ENCODE results near the gene REEP3. TPM values are rescaled to one million over a fixed set of nuclear protein-coding genes. Genes with fewer than 3 reads are reported as not detected.
"Not testable (repeated sequence)": the region's sequence is repeated elsewhere in the genome, so short reads cannot be mapped to it uniquely, and the experiment has no call there.

The REEP3 gene
- total and polyA plus RNA-seq, 7 donors = 6.5 to 18.4 (median 16.1) TPM

DNA sequence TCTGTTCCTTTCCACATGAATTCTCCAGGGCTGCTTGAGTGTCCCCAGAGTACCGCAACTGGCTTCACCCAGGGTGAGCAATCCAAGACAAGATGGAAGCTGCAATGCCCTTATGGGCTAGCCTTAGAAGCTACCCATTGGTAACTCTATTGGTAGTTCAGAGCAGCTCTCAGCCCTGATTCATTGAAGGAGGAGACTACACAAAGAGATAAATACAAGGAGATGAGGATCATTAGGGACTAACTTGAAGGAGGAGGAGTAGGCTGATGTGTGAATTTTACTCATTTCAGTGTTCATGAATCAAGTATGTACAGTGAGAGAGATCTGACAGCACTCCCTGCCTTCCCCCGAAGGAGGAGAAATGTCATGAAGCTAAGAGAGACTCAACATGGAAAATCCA is 124.0 kb downstream of the REEP3 start:
- Histone ChIP-seq H3K27me3 (ENCODE audit: insufficient read depth in 3 of 3, low read length in 2 of 3) (no peaks in the 10 kb centered on the region), H3K4me3 (no peak overlapping the region), H3K9me3 (no peaks in the 10 kb centered on the region), H3K27ac (peak overlapping the region; percentile 60), H3K4me1 (peaks cover 3% of the 10 kb centered on the region), H3K36me3 (ENCODE audit: insufficient read depth in 1 of 2, low read depth in 1 of 2) (no peaks in the 10 kb centered on the region)
- TF ChIP-seq, protein P1, sequence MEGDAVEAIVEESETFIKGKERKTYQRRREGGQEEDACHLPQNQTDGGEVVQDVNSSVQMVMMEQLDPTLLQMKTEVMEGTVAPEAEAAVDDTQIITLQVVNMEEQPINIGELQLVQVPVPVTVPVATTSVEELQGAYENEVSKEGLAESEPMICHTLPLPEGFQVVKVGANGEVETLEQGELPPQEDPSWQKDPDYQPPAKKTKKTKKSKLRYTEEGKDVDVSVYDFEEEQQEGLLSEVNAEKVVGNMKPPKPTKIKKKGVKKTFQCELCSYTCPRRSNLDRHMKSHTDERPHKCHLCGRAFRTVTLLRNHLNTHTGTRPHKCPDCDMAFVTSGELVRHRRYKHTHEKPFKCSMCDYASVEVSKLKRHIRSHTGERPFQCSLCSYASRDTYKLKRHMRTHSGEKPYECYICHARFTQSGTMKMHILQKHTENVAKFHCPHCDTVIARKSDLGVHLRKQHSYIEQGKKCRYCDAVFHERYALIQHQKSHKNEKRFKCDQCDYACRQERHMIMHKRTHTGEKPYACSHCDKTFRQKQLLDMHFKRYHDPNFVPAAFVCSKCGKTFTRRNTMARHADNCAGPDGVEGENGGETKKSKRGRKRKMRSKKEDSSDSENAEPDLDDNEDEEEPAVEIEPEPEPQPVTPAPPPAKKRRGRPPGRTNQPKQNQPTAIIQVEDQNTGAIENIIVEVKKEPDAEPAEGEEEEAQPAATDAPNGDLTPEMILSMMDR (IDR thresholded peaks at IDR 0.05) = no peak
- 88 to 98% (median 93%) methylated on average over 2 of the region's 2 CpGs for WGBS, 3 donors
- intact Hi-C loops (cut with DNase I) = no loop called here
- ATAC-seq = no peak
- DNase-seq = no peak

DNA sequence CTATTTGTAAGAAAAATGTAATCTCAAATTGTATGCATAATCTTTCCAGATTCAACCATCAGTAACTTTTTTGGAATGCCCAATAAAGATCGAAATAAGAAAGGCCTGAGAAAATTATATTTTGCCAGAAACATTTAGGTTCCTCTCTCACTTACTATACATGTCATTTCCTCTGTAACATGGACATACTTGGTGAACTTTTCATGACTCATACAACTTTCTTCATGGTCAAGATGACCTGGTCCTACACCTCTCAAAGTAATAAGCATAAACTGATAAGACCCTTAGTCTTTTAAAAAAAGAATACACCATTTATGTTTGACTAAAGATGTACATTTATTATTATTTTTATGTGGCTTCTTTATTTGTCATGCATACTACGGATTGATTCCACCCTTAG is 125.3 kb downstream of the REEP3 start:
- no peaks in the 10 kb centered on the region for H3K36me3 ChIP-seq (ENCODE audit: insufficient read depth in 1 of 2, low read depth in 1 of 2)
- no peak overlapping the region for H3K27ac ChIP-seq
- intact Hi-C loops (cut with DNase I) = no loop called here
- no peaks in the 10 kb centered on the region for H3K27me3 ChIP-seq (ENCODE audit: insufficient read depth in 3 of 3, low read length in 2 of 3)
- TF ChIP-seq, protein P1 (IDR thresholded peaks at IDR 0.05) = no peak
- no peak overlapping the region for H3K4me3 ChIP-seq
- DNase-seq (no peak), ATAC-seq (no peak)
- 93 to 98% (median 97%) methylated on average over 2 of the region's 2 CpGs for WGBS, 3 donors
- peaks cover 3% of the 10 kb centered on the region for H3K4me1 ChIP-seq
- H3K9me3 ChIP-seq = no peaks in the 10 kb centered on the region

DNA sequence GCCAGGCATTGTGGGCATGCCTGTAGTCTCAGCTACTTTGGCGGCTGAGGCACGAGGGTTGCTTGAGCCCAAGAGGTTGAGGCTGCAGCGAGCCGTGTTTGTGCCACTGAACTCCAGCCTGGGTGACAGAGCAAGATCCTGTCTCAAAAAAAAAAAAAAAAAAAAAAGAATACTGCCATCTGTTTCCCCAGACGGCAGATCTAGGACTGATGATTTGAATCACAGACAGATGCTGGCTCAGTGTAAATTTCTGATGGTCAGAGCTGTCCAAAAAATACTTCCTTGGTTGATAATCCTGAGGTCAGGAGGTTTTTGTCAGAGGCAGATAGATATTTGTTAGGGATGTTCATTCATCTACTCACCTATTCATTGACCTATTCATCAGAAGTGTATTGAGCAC is 130.7 kb downstream of the REEP3 start:
- no peaks in the 10 kb centered on the region for H3K36me3 ChIP-seq (ENCODE audit: insufficient read depth in 1 of 2, low read depth in 1 of 2)
- no peak overlapping the region for H3K4me3 ChIP-seq
- TF ChIP-seq, protein P1 (IDR thresholded peaks at IDR 0.05) = no peak
- no peaks in the 10 kb centered on the region for H3K27me3 ChIP-seq (ENCODE audit: insufficient read depth in 3 of 3, low read length in 2 of 3)
- WGBS, 3 donors = 36 to 46% (median 38%) methylated on average over 5 of the region's 5 CpGs
- H3K4me1 ChIP-seq = no peaks in the 10 kb centered on the region
- ATAC-seq (no peak), DNase-seq (no peak)
- H3K9me3 ChIP-seq = no peaks in the 10 kb centered on the region
- intact Hi-C loops (cut with DNase I) = no loop called here
- no peak overlapping the region for H3K27ac ChIP-seq

DNA sequence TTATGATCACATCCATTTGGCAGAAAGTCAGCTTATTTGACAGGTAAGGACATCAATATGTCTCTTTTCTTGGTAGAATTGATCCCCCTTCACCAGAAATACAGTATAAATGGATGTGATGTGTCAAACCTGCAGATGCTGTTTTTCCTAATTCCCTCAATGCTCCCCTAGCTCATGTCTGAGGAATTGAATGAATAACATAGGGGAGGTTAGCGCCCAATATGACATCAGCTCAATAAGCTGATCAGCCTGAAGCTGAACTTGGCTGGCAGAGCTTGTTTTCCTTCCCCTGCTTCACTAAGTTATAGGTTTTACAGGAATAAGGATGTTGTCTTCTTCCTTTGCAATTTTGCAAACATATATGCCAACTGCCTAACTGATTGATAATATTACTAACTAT is 132.5 kb downstream of the REEP3 start:
- Histone ChIP-seq H3K36me3 (ENCODE audit: insufficient read depth in 1 of 2, low read depth in 1 of 2) (no peaks in the 10 kb centered on the region), H3K27ac (no peak overlapping the region), H3K4me3 (no peak overlapping the region), H3K4me1 (no peaks in the 10 kb centered on the region), H3K27me3 (ENCODE audit: insufficient read depth in 3 of 3, low read length in 2 of 3) (no peaks in the 10 kb centered on the region), H3K9me3 (no peaks in the 10 kb centered on the region)
- intact Hi-C loops (cut with DNase I) = no loop called here
- DNase-seq (no peak), ATAC-seq (no peak)
- 81 to 92% (median 84%) methylated on average over 1 of the region's 1 CpG for WGBS, 3 donors
- TF ChIP-seq, protein P1 (IDR thresholded peaks at IDR 0.05) = no peak

DNA sequence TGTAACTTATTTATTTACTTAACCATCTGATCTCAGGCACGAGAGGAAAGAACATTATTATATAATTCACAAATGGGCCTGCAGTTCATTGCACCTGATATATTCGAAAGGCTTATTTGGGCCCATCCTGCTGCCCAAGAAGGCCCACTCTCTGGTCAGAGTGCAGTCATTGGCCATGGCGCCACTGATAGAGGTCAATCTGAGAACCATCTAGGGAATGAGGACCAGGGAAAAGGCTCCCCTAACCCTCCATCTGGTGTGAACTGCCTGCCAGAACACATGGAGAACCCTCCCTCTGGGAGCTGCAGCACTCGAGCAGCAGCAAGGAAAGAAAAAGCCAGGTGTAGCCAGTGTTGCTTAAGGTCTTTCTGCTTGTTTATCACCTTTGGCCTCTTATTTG is 136.6 kb downstream of the REEP3 start:
- ATAC-seq (no peak), DNase-seq (no peak)
- Histone ChIP-seq H3K27me3 (ENCODE audit: insufficient read depth in 3 of 3, low read length in 2 of 3) (no peaks in the 10 kb centered on the region), H3K4me1 (no peaks in the 10 kb centered on the region), H3K27ac (no peak overlapping the region), H3K36me3 (ENCODE audit: insufficient read depth in 1 of 2, low read depth in 1 of 2) (no peaks in the 10 kb centered on the region), H3K9me3 (no peaks in the 10 kb centered on the region), H3K4me3 (no peak overlapping the region)
- WGBS, 3 donors = 44 to 53% (median 46%) methylated on average over 4 of the region's 4 CpGs
- intact Hi-C loops (cut with DNase I) = no loop called here
- TF ChIP-seq, protein P1 (IDR thresholded peaks at IDR 0.05) = no peak

DNA sequence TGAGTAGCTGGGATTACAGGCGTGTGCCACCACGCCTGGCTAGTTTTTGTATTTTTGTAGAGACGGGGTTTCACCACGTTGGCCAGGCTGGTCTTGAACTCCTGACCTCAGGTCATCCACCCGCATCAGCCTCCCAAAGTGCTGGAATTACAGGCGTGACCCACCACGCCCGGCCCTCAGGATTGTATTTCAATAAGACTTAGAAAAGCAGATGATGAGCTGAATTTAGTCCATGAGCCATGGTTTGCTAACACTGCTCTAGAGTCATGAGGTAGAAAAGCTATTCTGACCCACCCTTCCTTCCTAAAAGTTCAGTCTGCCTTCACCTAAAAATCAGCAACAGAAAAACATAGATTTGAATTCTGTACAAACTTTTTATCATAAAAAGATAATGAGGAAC is 139.7 kb downstream of the REEP3 start:
- H3K4me1 ChIP-seq; H3K27ac ChIP-seq; ATAC-seq; intact Hi-C loops (cut with DNase I); H3K27me3 ChIP-seq (ENCODE audit: insufficient read depth in 3 of 3, low read length in 2 of 3); DNase-seq; H3K9me3 ChIP-seq; H3K4me3 ChIP-seq; H3K36me3 ChIP-seq (ENCODE audit: insufficient read depth in 1 of 2, low read depth in 1 of 2): not testable (repeated sequence)
- 67 to 68% (median 68%) methylated on average over 8 of the region's 8 CpGs for WGBS, 3 donors

Measured in psoas muscle (tissue), 8 donors.